ENCODE measurements around the gene NT5C1B.

The NT5C1B gene

GRCh38 chr2:18603854-18604530 is 14.6 kb upstream of the NT5C1B start:
- no peak for DNase-seq (ENCODE audit: low read depth in 1 of 2, low spot score in 1 of 2)
- H3K27ac ChIP-seq (replicated peaks), result no peak overlapping the region
- TF ChIP-seq CTCF (IDR thresholded peaks at IDR 0.05; ENCODE audit: insufficient read depth, low read length), result no peak
- no peak for TF ChIP-seq SPI1 (IDR thresholded peaks at IDR 0.05; ENCODE audit: borderline replicate concordance, low read depth)
- TF ChIP-seq POLR2AphosphoS5 (IDR thresholded peaks at IDR 0.05; ENCODE audit: low read depth), result no peak
- no peak for TF ChIP-seq GABPA (IDR thresholded peaks at IDR 0.05; ENCODE audit: low read depth)
- no peak for TF ChIP-seq REST (IDR thresholded peaks at IDR 0.05; ENCODE audit: insufficient replicate concordance, low read depth)
- no peak overlapping the region for H3K4me3 ChIP-seq (replicated peaks; ENCODE audit: insufficient read depth, low read length)
- H3K27me3 ChIP-seq (ENCODE audit: insufficient read depth, poor library complexity, severe bottlenecking), result no peaks in the 10 kb centered on the region

GRCh38 chr2:18602298-18602697 is 12.9 kb upstream of the NT5C1B start:
- TF ChIP-seq SPI1 (IDR thresholded peaks at IDR 0.05; ENCODE audit: borderline replicate concordance, low read depth) (no peak), REST (IDR thresholded peaks at IDR 0.05; ENCODE audit: insufficient replicate concordance, low read depth) (no peak), POLR2AphosphoS5 (IDR thresholded peaks at IDR 0.05; ENCODE audit: low read depth) (no peak), GABPA (IDR thresholded peaks at IDR 0.05; ENCODE audit: low read depth) (no peak), CTCF (IDR thresholded peaks at IDR 0.05; ENCODE audit: insufficient read depth, low read length) (no peak)
- Histone ChIP-seq H3K27ac (replicated peaks) (no peak overlapping the region), H3K27me3 (ENCODE audit: insufficient read depth, poor library complexity, severe bottlenecking) (no peaks in the 10 kb centered on the region), H3K4me3 (replicated peaks; ENCODE audit: insufficient read depth, low read length) (no peak overlapping the region)
- no peak for DNase-seq (ENCODE audit: low read depth in 1 of 2, low spot score in 1 of 2)

GRCh38 chr2:18600255-18600613 is 10.9 kb upstream of the NT5C1B start:
- no peak for TF ChIP-seq REST (IDR thresholded peaks at IDR 0.05; ENCODE audit: insufficient replicate concordance, low read depth)
- no peak for TF ChIP-seq GABPA (IDR thresholded peaks at IDR 0.05; ENCODE audit: low read depth)
- no peak for TF ChIP-seq POLR2AphosphoS5 (IDR thresholded peaks at IDR 0.05; ENCODE audit: low read depth)
- no peak for TF ChIP-seq SPI1 (IDR thresholded peaks at IDR 0.05; ENCODE audit: borderline replicate concordance, low read depth)
- TF ChIP-seq CTCF (IDR thresholded peaks at IDR 0.05; ENCODE audit: insufficient read depth, low read length), result no peak
- Histone ChIP-seq H3K27ac (replicated peaks) (no peak overlapping the region), H3K4me3 (replicated peaks; ENCODE audit: insufficient read depth, low read length) (no peak overlapping the region), H3K27me3 (ENCODE audit: insufficient read depth, poor library complexity, severe bottlenecking) (no peaks in the 10 kb centered on the region)
- no peak for DNase-seq (ENCODE audit: low read depth in 1 of 2, low spot score in 1 of 2)
